Neural progenitor cell (in vitro differentiated cells): Measurements from ENCODE around the gene B4GALNT1.

ENCODE experiments used
- EZH2 ChIP-seq: fragments of 200-600 bp; sonication (generic); IDR thresholded peaks from 2 replicates; pipeline ENCODE4 v1.6.1; 2017; ENCODE audit warnings: antibody characterized with exemption, mild to moderate bottlenecking, moderate library complexity
- EZH2phosphoT487 ChIP-seq: fragments of 200-600 bp; sonication (generic); IDR thresholded peaks from 2 replicates; pipeline ENCODE4 v1.6.1; 2017; ENCODE audit warnings: antibody characterized with exemption
- TF ChIP-seq, protein P1 (sequence below): fragments of 200-600 bp; sonication (generic); IDR thresholded peaks from 2 replicates; pipeline ENCODE4 v1.5.1; 2017; ENCODE audit warnings: antibody characterized with exemption, mild to moderate bottlenecking

DNA sequence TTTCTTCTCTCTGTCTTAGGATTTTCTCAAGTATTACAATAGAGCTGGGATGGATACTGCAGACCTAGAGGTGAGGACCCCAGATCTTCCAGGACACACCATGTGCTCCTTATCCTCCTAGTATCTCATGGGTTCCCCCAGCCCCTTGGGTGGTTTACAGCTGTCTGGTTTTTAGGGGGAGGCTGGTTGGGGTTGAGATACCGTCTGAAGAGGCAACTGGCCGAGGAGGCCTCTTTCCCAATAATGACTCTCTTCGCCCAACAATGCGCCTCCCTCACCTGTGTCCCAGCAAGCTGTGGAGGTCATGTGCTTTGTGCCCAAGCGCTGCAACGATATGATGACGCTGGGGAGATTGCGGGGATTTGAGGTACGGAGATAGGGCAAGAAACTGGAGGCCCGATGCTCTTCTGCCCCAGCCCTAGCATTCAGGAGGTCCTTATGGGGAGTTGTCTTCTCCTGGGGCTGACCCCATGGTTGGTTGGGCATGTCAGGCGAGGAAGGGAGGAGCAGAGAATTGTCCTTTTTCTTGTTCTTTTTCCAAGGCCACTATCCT is 18.0 kb downstream of the B4GALNT1 start:
- TF ChIP-seq EZH2 (no peak), EZH2phosphoT487 (no peak)
- TF ChIP-seq, protein P1, sequence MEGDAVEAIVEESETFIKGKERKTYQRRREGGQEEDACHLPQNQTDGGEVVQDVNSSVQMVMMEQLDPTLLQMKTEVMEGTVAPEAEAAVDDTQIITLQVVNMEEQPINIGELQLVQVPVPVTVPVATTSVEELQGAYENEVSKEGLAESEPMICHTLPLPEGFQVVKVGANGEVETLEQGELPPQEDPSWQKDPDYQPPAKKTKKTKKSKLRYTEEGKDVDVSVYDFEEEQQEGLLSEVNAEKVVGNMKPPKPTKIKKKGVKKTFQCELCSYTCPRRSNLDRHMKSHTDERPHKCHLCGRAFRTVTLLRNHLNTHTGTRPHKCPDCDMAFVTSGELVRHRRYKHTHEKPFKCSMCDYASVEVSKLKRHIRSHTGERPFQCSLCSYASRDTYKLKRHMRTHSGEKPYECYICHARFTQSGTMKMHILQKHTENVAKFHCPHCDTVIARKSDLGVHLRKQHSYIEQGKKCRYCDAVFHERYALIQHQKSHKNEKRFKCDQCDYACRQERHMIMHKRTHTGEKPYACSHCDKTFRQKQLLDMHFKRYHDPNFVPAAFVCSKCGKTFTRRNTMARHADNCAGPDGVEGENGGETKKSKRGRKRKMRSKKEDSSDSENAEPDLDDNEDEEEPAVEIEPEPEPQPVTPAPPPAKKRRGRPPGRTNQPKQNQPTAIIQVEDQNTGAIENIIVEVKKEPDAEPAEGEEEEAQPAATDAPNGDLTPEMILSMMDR = no peak
